Epithelial cell of proximal tubule (primary cell): ENCODE results near the gene TCP11. TPM values are rescaled to one million over a fixed set of nuclear protein-coding genes. Genes with fewer than 3 reads are reported as not detected.

Experiments used
- DNase-seq: peaks from one replicate; pipeline ENCODE4 v3.0.0-alpha.2; 2011; ENCODE audit warnings: low read depth
- H3K4me3 ChIP-seq: 2 replicates; pipeline ENCODE4 v1.5.1; 2011; ENCODE audit warnings: low read depth, mild to moderate bottlenecking, low read length
- total RNA-seq: library from RNA; depleted of rRNA; stranded (reverse); fragments of >200 nt; gene quantifications from 2 replicates; pipeline ENCODE4 v1.2.3, GENCODE V29; 2015
- TF ChIP-seq, protein P1 (sequence below): conservative IDR thresholded peaks from 2 replicates; pipeline ENCODE4 v1.5.1; 2012; ENCODE audit warnings: low read depth, mild to moderate bottlenecking, low read length

Gene TCP11
- total RNA-seq, 1 donor from 2014 or later = not detected

DNA sequence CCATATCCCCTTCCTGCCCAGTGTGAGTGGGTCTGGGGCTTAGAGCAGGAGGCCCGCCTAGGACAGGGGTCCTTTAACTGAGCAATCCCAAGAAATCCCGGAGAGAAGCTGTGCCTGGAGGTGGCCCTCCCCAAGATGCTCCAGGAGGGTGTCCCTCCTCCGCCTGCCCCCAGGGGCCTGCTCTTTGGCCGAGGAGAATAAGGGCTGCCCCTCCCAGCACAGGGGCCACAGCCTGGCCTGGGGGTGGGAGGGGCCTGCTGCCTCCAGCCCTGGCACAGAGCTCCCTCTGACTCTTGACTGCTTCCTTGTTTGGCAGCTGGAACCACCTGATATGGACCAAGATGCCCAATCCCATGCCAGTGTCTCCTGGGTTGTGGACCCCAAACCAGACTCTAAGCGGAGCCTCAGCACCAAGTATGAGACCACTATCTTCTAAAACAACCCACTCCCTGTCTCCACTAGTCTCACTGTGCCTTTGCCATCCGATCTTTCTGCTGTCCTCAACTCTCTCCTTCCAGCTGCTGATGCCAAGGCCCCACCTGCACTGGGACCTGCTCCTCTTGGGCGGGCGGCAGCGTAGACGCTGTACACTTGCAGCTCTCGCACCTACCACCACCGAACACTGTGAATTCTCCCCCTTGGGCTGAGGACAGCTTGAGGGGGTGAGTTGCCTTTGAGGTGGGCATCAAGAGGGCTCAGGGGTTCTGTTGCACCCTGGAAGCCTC lies 54.3 kb downstream of the TCP11 start:
- TF ChIP-seq, protein P1, sequence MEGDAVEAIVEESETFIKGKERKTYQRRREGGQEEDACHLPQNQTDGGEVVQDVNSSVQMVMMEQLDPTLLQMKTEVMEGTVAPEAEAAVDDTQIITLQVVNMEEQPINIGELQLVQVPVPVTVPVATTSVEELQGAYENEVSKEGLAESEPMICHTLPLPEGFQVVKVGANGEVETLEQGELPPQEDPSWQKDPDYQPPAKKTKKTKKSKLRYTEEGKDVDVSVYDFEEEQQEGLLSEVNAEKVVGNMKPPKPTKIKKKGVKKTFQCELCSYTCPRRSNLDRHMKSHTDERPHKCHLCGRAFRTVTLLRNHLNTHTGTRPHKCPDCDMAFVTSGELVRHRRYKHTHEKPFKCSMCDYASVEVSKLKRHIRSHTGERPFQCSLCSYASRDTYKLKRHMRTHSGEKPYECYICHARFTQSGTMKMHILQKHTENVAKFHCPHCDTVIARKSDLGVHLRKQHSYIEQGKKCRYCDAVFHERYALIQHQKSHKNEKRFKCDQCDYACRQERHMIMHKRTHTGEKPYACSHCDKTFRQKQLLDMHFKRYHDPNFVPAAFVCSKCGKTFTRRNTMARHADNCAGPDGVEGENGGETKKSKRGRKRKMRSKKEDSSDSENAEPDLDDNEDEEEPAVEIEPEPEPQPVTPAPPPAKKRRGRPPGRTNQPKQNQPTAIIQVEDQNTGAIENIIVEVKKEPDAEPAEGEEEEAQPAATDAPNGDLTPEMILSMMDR = no peak
- DNase-seq = no peak
- no peak overlapping the region for H3K4me3 ChIP-seq

DNA sequence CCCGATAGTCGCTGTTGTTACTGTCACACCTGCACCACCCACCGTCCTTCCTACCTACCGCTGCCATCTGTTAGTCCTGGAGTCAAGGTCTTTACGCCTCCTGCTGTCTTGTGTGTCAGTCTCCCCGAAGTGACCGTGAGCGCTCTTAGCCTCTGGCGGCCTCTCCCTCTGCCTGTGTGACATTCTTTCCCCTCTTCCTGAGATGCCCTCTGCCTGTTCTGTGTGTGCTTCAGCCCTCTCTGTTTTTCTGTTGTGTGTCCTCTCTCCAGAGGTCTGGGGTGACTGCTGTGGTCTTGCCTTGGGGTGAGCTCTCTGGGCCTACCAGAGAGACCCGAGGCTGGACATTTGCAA lies 54.9 kb downstream of the TCP11 start:
- TF ChIP-seq, protein P1 = no peak
- no peak for DNase-seq
- H3K4me3 ChIP-seq = no peak overlapping the region

DNA sequence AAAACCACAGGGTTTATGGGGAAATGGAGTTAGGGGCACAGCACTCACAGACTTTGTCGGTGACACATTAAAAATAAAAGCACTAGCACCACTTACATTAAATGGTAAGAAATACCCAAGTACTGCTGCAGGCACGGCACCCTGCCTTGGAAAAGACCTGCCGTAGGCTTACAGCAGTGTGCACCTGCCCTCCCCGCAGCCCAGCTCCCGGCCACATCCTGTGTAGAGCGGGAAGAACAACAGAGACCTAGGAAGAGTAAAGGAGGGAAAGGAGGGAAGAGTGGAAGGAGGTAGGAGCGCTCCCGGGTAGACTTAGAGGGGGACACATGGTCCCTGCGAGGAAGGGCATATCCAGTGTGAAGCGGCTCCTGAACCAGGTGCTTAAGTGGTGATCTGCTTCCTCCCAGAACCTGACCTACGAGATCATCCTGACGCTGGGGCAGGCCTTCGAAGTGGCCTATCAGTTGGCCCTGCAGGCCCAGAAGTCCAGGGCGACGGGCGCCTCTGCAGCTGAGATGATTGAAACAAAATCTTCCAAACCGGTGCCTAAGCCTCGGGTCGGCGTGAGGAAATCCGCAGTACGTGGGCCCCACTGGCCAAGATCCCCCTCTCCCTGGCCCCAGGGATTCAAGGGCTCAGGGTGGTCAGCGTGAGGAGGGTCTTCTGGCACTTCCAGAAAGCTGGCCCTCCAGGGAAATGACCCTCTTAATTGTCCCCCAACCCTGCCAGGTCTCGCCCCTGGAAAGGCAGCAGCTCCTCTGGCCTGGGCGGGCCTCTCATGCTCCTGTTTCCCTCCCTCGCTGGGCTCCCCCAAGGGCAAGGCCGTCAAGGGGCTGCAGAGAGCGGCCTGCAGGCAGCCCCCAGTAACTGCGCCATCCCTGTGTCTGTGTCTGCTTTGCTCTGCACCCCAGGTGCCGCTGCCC lies 55.5 kb downstream of the TCP11 start:
- no peak for DNase-seq
- TF ChIP-seq, protein P1 = no peak

DNA sequence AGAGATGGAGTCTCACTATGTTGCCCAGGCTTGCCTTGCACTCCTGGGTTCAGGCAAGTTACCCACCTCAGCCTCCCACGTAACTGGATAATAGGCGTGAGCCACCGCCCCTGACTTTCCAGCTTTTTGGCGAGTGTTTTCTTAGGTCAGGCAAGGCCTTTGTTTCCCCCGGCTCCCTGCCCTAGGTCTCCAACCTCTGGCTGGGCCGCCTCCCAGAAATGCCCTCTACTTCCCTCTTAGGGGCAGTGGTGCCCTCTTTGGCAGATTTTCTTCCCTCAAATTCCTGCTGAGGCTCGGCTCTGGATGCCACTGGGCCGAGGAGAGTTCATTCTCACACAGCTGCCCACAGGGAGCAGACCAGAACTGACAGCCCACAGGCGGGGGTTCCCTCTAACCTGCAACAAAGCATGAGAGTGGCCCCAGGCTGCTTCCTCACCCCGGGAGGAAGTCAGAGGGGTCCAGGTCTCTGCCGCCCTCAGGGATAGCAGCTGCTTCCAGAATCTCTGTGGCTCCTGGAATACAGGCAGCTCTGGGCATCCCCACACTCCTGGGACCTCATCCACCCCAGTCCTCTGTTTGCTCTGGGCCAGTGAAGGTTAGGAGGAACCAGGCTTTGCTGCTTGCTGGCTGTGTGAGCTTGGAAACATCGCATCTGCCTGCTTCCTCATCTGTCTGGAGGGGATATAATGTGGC lies 56.5 kb downstream of the TCP11 start:
- no peak for DNase-seq
- TF ChIP-seq, protein P1 = no peak
- H3K4me3 ChIP-seq = no peak overlapping the region

More for the DNA sequence above, 55.5 kb downstream of the TCP11 start:
- no peak overlapping the region for H3K4me3 ChIP-seq

DNA sequence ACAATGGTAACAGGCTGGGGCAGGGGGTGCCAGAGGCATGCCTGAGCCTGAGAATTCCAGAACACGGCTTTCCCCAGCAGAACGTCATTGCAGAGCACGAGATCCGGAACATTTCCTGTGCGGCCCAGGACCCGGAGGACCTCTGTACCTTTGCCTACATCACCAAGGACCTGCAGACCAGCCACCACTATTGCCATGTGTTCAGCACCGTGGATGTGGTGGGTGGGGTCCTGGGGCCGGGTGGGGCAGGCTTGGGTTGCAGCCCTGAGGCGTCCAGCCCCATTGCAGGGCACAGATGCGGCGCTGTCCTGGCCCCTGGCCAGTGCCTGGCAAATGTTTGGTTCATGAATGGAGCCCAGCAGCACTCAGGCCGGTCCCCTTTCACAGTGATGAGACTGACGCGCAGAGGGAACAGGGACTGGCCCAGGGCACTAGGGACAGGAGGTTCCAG lies 57.1 kb downstream of the TCP11 start:
- TF ChIP-seq, protein P1 = no peak
- H3K4me3 ChIP-seq = no peak overlapping the region
- DNase-seq = no peak

DNA sequence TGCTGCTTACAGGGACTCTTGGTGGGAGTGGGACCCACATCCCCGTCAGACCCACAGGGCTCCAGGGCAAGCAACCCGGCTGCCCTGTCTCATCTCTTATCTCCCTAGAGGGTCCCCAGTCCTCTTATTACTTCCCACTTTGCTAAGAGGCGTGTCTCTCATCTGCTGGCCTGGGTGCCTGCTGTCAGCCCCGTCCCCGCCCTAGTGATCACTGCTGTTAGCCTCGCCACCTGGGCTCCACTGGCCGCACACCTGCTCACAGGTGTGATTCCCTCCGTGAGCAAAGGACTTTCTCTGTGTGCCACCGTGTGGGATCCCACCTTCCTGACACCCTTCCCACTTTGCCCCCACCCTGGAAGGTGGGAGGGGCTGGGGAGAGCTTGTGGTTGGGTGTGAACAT lies 57.6 kb downstream of the TCP11 start:
- H3K4me3 ChIP-seq = no peak overlapping the region
- TF ChIP-seq, protein P1 = no peak
- DNase-seq = no peak
